OCI-LY7 (cell line): Measurements from ENCODE around the gene ARHGAP4.

Experiments used
- CTCF ChIP-seq: fragments of 200-600 bp; sonication (generic); conservative IDR thresholded peaks from 2 replicates; pipeline ENCODE4 v1.5.1; 2014; ENCODE audit warnings: mild to moderate bottlenecking, antibody characterized with exemption, low read length, moderate library complexity, mixed read lengths
- EZH2phosphoT487 ChIP-seq: fragments of 200-600 bp; sonication (generic); IDR thresholded peaks from 2 replicates; pipeline ENCODE4 v1.6.1; 2018; ENCODE audit warnings: low read depth, borderline replicate concordance, mild to moderate bottlenecking, mixed run types, antibody characterized with exemption, low read length, moderate library complexity, mixed read lengths

- TF ChIP-seq CTCF (no peak), EZH2phosphoT487 (no peak)
These were observed 29.2 kb upstream of the ARHGAP4 start for GRCh38 chrX:153955228-153955732.
